ENCODE data around the gene FXR2.

- TF ChIP-seq POLR2A (IDR thresholded peaks at IDR 0.05; ENCODE audit: low read length) (no peak), GATA1 (IDR thresholded peaks at IDR 0.05; ENCODE audit: low read depth, low read length) (no peak)
These were observed 58.1 kb downstream of the FXR2 start for GRCh38 chr17:7556627-7557026.

Data from erythroblast (primary cell).